Nephron (organoid): ENCODE data around the gene TECPR1.

Experiments
- H3K27ac Mint-ChIP-seq, 3 experiments: 2 replicates each; pipeline ENCODE4 v1.8.0; 2020; ENCODE audit warnings: mixed read lengths in 3 of 3, mild to moderate bottlenecking in 2 of 3, moderate library complexity in 1 of 3
- H3K27me3 Mint-ChIP-seq: 2 replicates; pipeline ENCODE4 v1.8.0; 2021; ENCODE audit warnings: low read depth, mild to moderate bottlenecking, moderate library complexity, mixed read lengths
- H3K36me3 Mint-ChIP-seq: 2 replicates; pipeline ENCODE4 v1.8.0; 2020; ENCODE audit warnings: low read depth, mixed read lengths
- H3K4me1 Mint-ChIP-seq: 2 replicates; pipeline ENCODE4 v1.8.0; 2020; ENCODE audit warnings: mixed read lengths
- H3K4me3 Mint-ChIP-seq, 3 experiments: 2 replicates each; pipeline ENCODE4 v1.8.0; 2020; ENCODE audit warnings: mild to moderate bottlenecking in 3 of 3, mixed read lengths in 3 of 3, moderate library complexity in 2 of 3
- H3K9me3 Mint-ChIP-seq: 2 replicates; pipeline ENCODE4 v1.8.0; 2020; ENCODE audit warnings: mixed read lengths
- CTCF ChIP-seq, 3 experiments: fragments of 200-600 bp; sonication (generic); IDR thresholded peaks; one replicate each; pipeline ENCODE4 v1.5.0; 2021; ENCODE audit warnings: antibody characterized with exemption in 3 of 3; ENCODE audit not compliant: unreplicated experiment in 3 of 3

Gene TECPR1, protein sequence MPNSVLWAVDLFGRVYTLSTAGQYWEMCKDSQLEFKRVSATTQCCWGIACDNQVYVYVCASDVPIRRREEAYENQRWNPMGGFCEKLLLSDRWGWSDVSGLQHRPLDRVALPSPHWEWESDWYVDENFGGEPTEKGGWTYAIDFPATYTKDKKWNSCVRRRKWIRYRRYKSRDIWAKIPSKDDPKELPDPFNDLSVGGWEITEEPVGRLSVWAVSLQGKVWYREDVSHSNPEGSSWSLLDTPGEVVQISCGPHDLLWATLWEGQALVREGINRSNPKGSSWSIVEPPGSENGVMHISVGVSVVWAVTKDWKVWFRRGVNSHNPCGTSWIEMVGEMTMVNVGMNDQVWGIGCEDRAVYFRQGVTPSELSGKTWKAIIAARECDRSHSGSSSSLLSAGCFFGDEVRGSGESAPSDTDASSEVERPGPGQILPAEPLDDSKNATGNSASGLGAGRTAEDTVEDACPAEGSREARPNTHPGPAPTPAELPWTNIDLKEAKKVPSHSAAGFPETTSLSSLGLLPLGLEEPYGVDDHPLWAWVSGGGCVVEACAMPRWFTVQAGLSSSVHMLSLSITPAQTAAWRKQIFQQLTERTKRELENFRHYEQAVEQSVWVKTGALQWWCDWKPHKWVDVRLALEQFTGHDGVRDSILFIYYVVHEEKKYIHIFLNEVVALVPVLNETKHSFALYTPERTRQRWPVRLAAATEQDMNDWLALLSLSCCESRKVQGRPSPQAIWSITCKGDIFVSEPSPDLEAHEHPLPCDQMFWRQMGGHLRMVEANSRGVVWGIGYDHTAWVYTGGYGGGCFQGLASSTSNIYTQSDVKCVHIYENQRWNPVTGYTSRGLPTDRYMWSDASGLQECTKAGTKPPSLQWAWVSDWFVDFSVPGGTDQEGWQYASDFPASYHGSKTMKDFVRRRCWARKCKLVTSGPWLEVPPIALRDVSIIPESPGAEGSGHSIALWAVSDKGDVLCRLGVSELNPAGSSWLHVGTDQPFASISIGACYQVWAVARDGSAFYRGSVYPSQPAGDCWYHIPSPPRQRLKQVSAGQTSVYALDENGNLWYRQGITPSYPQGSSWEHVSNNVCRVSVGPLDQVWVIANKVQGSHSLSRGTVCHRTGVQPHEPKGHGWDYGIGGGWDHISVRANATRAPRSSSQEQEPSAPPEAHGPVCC

GRCh38 chr7:98251601-98252424 is at the start of gene TECPR1:
TSS of gene TECPR1 (minus strand) at chr7:98252232. CDS start at chr7:98246146, 6,086 bp downstream.
- Mint-ChIP-seq H3K27ac (peak within 1 kb of the TSS; percentile 38 to 80 (median 49)), H3K4me1 (peaks cover 27% of the 10 kb centered on the region), H3K4me3 (peak within 1 kb of the TSS; percentile 95 to 97 (median 96)), H3K36me3 (peaks cover 6% of the 10 kb centered on the region), H3K9me3 (no peaks in the 10 kb centered on the region), H3K27me3 (no peaks in the 10 kb centered on the region)
- no peak for TF ChIP-seq CTCF (IDR thresholded peaks at IDR 0.05; ENCODE audit: unreplicated experiment in 3 of 3)

DNA sequence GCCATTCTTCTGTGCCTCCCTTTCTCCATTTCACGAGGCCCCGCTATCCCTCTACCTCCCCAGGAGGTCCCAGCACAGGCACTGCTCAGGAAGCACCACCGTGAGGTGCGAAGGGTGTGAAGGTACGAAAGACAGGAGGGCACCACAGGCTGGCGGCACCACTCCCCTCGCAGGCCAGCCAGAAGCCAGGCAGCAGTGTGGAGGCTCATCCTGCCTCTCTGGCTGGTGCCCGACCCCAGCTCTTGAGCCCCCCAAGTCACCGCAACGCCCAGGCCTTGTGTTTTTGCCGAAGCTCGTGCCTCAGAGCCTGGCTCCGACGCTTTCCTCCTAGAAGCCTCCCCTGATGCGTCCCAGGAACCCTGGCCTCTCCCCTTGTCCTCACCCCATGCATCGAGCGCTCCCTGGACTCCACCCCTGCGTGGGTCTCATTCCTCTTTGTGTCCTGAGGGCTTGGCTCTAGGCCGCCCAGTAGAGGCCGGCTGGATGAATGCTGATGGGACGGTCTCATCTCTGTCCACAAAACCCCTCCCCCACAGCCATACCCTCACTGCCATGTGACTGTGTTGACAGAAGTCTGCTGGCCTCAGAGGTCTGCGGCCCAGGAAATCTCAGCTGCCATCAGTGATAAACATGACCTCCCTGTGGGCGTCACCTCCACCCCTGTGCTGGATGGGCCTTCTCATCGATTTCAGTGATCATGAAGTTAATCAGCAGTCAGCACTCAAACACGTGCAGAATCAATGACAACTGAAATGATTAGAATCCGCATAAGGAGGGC is 48.8 kb upstream of the TECPR1 start:
- no peaks in the 10 kb centered on the region for H3K9me3 Mint-ChIP-seq
- no peak overlapping the region for H3K4me3 Mint-ChIP-seq
- H3K36me3 Mint-ChIP-seq, result peaks cover 17% of the 10 kb centered on the region
- no peak overlapping the region for H3K27ac Mint-ChIP-seq
- peaks cover under 1% of the 10 kb centered on the region for H3K4me1 Mint-ChIP-seq
- H3K27me3 Mint-ChIP-seq, result peaks cover 4% of the 10 kb centered on the region
- TF ChIP-seq CTCF (IDR thresholded peaks at IDR 0.05; ENCODE audit: unreplicated experiment in 3 of 3), result no peak

DNA sequence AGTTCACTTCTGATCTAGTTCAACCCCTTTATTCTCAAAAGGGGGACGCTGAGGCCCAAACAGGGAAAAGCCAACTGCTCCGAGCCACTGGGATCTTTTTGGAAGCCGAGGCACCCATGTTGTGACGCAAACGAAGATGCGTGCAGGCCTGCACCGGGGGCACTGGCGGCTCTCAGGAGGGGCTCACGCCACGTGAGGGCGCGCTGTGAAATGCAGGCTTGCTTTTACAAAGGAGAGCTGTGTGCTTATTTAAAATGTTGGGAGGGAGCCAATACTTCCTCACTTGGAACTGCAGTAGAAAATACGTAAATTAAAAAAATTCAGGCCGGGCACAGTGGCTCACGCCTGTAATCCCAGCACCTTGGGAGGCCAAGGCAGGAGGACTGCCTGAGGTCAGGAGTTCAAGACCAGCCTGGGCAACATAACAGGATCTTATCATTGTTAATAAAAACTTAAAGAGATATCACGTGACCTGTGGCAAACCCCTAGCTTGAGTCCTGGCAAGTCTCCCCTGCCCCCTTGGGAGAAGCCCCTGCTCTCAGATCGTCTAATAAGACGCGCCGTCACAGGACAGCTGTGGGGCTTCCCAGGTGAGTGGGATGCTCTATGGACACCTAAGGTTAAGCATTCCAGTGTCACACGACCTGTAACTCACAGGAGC is 45.7 kb upstream of the TECPR1 start:
- Mint-ChIP-seq H3K4me1 (peaks cover 9% of the 10 kb centered on the region), H3K27me3 (no peaks in the 10 kb centered on the region), H3K9me3 (no peaks in the 10 kb centered on the region), H3K36me3 (peaks cover 7% of the 10 kb centered on the region), H3K27ac (no peak overlapping the region), H3K4me3 (no peak overlapping the region)
- TF ChIP-seq CTCF (IDR thresholded peaks at IDR 0.05; ENCODE audit: unreplicated experiment in 3 of 3), result no peak

GRCh38 chr7:98296833-98297232 is 44.8 kb upstream of the TECPR1 start:
- Mint-ChIP-seq H3K36me3 (peaks cover 16% of the 10 kb centered on the region), H3K27ac (no peak overlapping the region), H3K4me3 (no peak overlapping the region), H3K4me1 (peaks cover 9% of the 10 kb centered on the region), H3K9me3 (no peaks in the 10 kb centered on the region), H3K27me3 (no peaks in the 10 kb centered on the region)
- TF ChIP-seq CTCF (IDR thresholded peaks at IDR 0.05; ENCODE audit: unreplicated experiment in 3 of 3), result no peak
